HK-2 (cell line): ENCODE results near the gene CDH18.

Experiments used
- DNase-seq: peaks from one replicate; pipeline ENCODE4 v3.0.0-alpha.2; 2018; ENCODE audit not compliant: unreplicated experiment

CDH18 gene

GRCh38 chr5:19605846-19606407 is 382.1 kb downstream of the CDH18 start:
- DNase-seq = no peak

- no peak for DNase-seq
Observed at GRCh38 chr5:19584131-19584530, 403.9 kb downstream of the CDH18 start.

GRCh38 chr5:19577882-19578281 is 410.1 kb downstream of the CDH18 start:
- DNase-seq = no peak

DNA sequence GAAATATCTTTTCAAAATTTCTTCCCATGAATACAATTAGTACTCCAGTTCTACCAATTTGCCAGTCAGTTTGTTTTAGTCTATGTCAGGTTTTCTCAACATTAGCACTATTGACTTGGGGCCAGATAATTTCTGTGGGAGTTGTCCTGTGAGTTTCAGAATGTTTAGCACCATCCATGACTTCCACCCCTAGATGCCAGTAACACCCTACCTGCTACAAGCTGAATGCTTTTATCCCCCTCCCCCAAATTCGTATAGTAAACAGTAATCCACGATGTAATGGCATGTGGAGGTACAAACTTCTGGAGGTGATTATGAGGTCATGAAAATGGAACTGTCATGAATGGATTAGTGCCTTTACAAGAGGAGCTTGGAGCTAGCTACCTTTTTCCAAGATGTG is 420.0 kb downstream of the CDH18 start:
- no peak for DNase-seq

DNA sequence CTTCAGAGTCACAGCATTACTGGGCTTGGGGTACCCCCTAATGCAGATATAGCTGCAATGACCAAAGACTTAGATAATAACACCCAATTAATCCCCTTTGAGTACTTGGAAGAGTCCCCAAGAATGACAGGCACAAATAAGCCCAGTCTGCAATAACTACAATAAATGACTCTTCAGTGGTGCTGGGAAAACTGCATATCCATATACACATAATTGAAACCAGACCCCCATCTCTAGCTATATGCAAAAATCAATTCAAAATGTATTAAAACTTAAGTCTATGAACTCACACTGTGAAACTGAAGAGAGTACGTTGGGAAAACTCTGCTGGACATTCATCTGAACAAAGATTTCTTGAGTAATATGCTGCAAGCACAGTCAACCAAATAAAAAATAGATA is 422.5 kb downstream of the CDH18 start:
- no peak for DNase-seq

DNA sequence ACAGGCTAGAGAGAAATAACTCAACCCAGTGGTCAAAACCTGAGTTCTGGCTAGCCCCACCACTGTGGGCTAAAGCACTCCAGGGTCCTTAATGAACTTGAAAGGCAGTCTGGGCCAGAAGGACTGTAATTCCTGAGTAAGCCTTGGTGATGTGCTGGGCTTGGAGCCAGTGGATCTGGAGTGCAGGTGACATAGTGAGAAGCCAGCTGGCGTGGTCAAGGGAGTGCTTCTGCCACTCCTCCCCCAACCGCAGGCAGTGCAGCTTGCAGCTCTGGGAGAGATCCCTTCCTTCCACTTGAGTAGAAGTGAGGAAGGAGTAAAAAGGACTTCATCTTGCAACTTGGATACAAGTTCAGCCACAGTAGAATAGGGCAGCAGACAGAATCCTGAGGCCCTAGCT is 424.0 kb downstream of the CDH18 start:
- DNase-seq = no peak

- no peak for DNase-seq
Observed at GRCh38 chr5:19555876-19556275, 432.1 kb downstream of the CDH18 start.

DNA sequence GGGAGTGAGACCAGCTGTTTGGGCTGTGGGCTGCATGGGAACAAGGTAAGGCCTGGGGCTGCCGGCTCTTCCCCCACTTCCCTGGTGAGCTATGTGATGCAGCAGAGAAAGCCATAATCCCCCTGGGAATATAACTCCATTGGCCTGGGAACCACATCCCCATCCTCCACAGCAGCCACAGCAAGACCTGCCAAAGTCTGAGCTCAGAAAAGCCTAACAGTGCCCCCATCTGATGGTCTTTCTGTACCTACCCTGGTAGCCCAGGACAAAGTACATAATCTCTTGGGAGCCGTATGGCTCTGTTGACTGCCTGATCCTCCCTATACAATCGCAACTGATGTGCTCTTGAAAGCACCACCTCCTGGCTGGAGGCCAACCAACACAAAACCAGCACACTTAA is 432.6 kb downstream of the CDH18 start:
- no peak for DNase-seq

DNA sequence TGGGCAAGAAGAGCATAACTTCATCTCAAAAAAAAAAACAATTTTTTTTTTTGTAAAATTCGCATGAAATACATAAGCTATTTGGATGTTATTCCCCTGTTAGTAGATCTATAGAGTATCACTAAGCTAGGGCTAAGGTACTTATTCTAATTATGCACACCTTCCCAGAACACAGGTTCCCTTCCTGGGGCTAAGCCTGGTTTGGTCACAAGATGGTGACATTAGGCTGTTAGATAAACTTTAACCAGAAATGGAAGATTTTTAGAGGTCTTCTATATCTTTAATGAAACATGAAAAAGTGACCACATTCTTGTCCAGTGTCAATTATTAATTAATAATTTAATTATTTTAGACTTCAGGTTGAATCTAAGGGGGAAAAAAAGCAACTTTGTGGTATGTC is 433.5 kb downstream of the CDH18 start:
- DNase-seq = no peak

- DNase-seq = no peak
Observed at GRCh38 chr5:19547640-19548039, 440.4 kb downstream of the CDH18 start.

DNA sequence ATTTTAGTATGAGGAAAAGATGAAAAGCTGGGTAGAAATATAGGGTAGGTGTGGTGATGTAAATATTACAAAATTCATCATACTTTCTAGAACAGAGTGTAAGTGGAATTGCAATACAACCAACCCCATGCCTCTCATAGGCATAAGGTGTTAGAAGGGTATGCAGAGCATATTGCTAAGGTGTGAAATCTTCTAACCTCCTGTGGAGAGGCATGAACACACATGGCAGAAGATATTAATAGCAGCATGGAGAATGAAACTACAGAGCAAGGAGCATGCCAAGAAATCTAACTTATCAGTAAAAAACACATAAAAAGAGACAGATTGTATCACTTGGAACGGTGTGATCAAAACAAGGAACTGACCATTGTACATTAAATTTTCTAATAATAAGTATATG is 441.5 kb downstream of the CDH18 start:
- DNase-seq = no peak

DNA sequence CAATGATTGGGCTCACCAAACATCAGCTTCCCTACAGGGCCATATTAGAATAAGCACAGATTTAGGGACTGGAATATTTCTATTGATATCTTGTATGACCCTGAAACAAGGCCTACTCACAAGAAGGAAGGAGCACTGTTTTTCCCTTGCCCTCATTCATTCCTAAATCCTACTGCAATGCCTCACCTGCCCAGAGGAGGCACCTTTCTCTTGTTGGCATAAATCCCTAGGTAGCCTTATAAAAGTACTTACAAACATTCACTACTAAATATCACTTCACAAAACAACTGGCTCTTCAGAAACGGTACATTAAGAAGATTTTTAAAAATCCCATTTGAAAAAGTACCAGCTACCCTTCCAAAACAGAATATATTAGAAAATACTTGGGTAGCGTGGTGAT is 449.4 kb downstream of the CDH18 start:
- DNase-seq = no peak

DNA sequence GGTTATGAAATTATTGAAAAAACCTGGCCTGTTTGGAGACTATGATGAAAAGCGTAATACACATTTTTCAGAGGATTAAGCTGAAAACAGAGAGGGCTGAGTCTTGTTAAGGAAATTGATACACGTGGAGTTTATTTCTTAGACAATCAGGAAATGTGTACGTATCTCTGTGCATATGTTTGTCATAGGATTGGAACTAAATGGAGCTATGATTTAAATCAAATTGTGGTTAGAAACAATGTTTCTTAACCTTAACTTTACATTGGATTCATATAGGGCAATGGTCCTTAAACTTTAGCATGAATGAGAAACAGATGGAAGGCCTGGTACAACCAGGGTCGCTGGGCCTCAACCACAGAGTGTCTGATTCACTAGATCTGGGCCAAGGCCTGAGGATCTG is 451.6 kb downstream of the CDH18 start:
- DNase-seq = no peak

DNA sequence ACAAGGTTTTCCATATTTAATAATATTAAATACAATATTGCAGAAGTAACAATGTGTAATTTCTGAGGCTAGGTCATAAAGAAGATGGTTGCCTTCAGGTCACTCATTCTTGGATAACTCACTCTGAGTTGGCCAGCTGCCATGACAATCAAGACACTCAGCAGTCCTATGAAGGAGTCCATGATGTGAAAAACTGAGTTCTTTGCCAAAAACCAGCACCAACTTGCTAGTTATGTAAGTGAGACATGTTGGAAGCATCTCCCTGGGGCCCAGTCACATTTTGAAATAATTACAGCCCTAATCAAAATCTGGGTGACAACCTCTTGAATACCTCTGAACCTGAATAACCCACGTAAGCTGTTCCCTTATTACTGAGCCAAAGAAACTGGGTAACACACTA is 453.2 kb downstream of the CDH18 start:
- DNase-seq = no peak

DNA sequence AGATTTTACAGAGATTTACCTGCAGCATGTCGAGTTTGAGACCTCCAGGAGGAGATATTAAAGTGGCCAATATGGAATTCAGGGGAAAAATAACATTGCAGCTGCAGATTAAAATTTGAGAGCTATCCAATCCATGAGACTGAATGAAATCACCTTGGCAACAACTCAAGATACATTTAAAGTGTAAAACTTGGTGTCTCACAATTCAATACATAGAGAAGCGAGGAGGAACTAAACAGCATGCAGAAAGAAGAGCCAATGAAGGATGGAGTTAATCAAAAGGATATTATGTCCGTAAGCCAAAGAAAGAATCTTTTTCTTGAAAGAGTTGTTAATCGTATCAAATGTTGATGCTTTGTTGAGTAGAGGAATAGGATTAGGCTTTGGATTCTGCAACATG is 455.1 kb downstream of the CDH18 start:
- DNase-seq = no peak

DNA sequence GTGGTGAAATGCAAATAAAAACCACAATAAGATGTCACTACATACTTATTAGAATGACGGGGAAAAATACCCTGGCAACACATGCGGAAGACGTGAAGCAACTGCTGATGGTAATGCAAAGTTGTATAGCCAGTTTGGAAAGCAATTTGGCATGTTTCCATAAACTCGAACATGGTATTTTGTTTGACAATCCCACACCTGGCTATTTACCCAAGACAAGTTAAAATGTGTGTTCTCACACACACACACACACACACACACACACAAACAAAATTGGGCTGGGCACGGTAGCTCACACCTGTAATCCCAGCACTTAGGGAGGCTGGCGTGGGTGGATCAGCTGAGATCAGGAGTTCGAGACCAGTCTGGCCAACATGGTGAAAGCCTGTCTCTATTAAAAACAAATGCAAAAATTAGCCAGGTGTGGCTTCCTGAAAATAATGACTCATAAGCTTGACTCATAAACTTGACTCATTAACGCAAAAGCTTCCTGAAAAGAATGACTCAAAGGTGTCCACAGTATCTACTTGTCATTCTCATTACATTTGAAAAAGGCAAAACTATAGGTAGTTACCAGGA is 456.5 kb downstream of the CDH18 start:
- DNase-seq = no peak

DNA sequence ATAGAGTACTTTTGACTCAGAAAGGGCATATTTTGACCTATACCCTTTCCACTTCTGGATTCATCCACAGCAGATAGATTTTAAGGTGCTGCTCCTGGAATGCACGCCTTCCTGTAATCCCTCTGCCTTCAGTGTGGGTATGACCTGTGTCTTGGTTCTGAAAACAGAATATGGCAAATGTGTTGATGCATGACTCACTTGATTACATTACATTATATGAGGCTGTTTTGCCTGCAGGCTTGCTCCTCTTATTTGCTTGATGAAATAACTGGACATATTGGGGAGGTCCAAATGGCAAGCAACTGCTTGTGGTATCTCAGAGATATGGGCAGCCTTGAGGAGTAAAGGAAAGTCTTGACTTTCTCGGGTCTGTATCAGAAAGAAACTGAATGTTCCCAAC is 468.6 kb downstream of the CDH18 start:
- no peak for DNase-seq

DNA sequence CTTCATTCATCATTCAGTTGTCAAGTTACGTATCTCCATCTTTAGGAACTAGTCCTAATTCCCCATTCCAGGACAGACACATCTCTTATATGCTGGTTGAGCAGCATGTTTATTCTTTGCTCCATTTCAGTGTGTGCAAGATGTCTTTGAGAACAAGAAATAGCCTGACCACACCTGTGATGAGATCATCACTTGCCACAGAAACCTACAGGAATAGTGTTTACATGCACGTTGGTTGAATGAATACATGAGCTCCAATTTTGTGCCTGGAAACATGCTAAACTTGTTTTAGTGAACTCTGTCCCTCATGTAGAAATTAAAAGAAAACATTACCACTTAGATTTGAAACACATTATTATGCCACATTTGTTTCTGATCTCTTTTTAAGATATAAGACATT is 489.1 kb downstream of the CDH18 start:
- no peak for DNase-seq

- DNase-seq = no peak
Observed at GRCh38 chr5:19497229-19497815, 490.7 kb downstream of the CDH18 start.

- no peak for DNase-seq
Observed at GRCh38 chr5:19496056-19496455, 491.9 kb downstream of the CDH18 start.

DNA sequence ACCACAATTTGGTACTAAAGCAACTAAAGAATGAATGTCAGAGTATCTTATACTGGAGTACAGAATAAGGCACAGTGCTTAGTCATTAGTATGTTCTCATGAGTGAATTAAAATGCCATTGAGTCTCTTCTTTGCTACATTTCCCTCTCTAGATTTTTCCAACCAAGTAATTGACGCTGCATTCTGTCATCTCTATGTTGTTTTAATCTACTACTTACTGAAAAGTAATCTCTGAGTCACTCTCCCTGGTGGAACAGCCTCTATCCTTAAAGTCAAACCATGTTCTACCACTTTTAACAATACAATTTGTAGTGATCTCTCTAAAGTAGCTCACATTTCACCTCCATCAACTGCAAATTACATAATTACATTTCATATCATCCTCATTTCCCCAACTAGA is 495.1 kb downstream of the CDH18 start:
- DNase-seq = no peak

DNA sequence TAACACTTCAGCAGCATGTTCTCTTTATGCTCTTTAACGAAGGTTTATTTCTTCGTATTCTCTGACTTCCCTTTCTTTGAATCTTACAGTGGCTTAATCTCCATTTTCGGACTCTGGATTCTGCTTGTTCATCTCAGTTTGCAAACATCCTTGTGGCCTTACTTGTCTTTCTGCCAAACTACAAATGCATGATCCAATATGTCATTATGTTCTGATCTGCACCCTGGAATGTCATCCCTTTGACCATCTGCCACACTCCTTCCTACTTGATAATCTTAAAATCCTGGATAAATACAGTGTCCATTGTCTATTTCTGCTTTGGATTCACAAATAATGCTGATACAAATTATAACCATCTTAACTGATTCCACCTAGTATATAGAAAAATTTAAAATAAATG is 499.2 kb downstream of the CDH18 start:
- no peak for DNase-seq

GRCh38 chr5:19487480-19487879 is 500.5 kb downstream of the CDH18 start:
- no peak for DNase-seq

DNA sequence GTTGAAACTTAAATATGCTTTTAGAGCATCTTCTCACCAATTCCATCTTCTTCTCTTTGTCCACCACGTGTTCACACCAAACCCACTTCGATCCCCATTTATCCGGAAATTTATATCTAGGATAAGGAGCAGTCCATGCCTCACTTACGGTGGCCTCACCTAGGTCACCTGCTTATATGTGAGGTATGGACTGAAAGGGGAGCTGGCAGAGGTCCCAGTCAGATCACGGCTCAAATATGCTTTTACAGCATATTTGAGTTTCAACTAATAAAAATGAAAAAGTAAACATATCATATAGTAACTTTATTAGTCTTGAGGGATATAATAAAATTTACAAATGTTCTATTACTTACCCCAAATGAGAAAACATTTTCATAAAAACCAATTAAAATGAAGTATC is 508.4 kb downstream of the CDH18 start:
- no peak for DNase-seq
